GM21528 (cell line): Measurements from ENCODE around the gene LTA4H.
"Not testable (repeated sequence)": the region's sequence is repeated elsewhere in the genome, so short reads cannot be mapped to it uniquely, and the experiment has no call there.

Source experiments
- ATAC-seq: cut with Tn5 transposase; IDR thresholded peaks from one replicate; pipeline ENCODE4 v1.9.1; 2021; ENCODE audit warnings: mild to moderate bottlenecking, moderate library complexity; ENCODE audit not compliant: unreplicated experiment, low FRiP score

LTA4H gene

DNA sequence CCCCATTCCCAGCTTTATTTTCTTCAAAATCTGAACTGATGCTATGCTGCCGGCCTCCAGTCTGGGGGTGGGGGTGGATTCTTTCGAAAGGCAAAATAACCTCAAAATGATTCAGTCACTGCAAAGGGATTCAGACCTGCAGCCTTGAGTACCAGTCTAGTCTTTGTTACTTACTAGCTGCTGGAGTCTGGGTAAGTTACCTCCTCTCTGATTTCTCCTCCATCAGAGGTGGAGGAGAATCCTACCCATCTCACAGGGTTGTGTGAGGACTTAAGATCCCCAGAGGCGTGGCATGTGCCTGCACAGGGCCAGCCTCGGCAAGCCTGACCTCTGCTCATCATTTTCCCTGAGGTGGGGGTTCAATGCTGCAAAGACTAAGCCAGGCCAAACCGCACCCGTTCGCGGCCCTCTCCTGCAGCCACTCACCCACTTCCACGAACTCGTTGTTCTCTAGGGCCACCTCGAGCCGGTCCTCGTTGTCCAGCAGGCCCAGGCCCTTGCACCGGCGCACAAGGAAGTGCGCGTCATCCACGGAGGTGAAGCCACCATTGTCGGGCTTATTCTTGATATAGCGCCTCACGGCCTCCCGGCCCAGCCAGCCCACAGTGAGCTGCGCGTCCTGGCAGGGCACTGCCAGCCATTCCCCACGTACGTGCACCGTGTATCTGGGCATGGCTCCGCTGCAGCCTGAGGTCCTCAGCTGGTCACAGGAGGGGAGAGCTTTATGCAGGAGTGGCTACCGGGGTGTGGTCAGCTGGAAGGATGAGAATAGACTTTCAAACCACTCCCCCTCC, 40.0 kb downstream of the LTA4H start:
- no peak for ATAC-seq

DNA sequence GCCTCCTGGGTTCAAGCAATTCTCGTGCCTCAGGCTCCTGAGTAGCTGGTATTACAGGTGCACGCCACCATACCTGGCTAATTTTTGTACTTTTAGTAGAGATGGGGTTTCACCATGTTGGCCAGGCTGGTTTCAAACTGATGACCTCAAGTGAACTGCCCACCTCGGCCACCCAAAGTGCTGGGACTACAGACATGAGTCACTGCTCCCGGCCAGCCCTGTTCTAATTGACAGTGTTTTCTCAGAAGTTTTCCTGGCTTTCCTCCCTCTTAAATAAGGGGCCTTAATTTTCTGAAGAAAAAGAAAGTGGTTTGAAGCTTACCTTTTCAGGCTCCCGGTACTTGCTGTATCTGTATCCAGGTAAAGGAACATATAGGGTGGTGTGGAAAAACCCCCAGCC, 40.9 kb downstream of the LTA4H start:
- no peak for ATAC-seq

DNA sequence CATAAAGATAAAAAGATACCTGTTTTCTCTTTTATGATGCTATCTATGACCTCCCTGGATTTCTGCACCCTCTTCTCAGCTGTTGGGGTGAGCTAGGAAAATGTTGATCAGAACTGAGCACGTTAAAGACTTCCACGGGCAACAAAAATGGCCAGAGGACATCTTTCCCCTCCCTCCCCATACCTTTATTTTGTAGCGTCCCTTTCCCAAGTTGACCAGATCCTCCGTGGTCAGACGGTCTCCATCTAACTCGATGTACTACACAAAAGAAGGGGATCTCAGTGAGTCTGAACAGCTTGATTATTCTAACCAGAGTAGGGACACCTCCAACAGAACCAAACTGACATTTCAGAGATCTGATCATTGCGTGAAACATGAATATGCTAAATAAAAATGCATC, 41.5 kb downstream of the LTA4H start:
- ATAC-seq: no peak

DNA sequence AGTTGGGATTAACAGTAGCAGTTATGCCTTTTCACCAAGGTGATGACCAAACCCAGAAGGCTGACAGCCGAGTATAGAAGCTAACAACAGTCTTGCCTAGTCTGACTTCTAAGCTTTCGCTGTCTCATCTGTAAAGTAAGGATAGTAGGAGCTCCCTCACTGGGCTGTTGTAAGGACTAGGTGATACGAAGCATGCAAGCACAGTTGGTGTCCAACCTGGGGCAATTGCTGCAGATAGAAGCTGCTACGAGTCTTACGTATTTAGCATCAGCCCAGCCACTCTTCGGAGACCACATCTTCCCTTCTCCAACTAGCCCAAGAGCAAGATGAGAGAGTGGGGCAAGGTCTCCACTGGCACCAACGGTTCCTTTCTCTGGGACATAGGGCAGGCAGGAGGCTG, 45.3 kb downstream of the LTA4H start:
- ATAC-seq: no peak

DNA sequence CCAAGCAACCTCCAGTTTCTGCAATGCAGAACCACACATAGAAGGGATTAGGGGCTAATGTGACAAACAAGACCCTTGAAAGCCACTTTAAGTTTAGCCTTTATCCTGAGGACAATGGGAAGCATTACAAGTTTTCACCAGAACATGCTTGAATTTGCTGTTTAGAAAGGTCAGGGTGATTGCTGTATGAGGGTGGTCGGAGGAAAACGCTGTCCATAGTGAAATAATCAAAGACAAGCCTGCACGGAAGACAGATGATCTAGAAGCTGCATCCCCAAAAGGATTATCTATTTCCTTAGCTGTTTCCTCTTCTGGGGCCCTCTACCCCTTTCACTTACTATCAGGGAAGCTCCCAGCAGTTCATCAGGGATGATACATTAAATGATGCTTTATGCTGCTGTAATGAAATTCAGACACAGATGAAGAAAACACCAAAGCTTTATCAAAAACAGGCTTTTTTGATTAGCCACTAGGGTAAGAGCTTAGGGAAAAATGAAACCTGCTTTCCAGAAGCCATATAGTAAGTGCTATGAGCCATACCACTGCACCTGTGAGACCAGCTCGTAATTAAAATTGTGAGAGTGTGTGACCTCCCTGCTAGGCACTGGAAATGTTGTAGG, 45.8 kb downstream of the LTA4H start:
- no peak for ATAC-seq

DNA sequence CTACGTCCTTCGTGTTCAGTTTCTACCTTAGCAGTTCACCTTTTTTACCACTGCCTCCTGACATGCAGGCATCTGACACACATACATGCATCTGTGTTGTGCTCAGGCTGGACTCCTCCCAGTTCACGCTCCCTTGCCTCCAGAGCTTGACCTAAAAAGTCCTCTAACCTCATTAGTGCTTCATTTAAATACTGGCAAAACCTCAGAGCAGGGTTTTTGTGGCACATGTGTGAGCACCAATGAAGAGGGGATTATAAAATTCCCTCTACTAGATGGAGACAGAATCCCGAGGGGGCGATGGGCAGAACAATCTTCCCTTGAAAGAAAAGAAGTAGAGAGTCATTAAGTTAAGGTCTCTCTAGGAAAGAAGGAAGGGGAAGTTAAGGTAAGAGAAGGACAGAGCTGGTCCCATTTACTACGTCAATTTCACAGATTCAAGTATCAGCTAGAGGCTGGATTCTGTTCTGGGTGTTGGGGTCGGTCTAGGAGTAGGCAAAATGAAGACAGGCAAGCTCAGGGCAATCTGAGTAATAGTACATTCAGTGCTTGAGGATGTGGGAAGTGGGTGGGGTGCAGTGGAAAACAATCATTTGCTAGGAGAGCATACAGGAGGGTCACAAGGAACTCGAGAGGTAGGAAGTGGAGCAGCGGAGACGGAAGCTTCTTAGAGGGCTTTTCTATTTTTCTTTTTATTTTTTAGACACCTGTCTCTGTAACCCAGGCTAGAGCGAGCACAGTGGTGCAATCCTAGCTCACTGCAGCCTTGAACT, 46.7 kb downstream of the LTA4H start:
- ATAC-seq: no peak

DNA sequence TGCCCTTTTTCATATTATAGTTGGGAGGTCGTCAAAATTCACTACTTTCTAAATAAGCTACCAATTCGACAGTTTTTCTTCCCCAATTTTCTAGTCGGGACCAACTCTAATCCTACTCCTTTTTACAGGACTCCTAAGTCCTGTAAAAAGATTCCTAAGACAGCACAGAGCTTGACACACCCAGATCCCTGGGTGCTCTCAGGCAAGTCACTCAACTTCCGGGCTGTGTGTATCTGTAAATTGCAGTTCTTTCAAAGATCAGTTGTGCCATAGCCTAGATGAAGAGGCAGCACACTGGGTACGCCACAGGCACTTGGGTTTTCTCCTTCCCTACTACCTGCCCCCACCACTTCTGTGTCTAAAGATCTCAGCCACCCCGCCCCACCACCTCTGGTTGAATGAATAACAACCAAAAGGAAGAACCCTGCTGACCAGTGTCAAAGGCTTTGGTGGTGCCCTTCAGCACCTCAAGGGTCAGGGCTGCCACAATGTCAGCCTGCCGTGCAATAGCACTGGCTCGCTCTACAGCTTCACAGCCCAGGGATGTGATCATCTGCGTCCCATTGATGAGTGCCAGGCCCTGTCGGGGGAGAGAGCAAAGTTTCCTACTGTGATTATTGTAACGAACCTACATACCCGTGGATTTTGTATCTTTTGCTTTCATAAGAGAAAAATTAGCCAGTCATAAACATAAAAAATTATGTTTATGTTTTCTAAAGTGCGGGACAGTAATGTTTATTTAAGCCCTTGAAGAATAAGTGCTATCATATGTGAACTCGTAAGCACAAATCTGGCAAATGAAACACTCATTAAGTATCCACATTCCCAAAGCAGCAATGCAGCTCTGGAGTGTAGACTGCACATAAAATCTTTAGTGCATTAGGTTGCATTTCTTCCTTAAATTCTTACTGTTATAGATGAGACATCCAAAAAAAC, 48.5 kb downstream of the LTA4H start:
- ATAC-seq: no peak

DNA sequence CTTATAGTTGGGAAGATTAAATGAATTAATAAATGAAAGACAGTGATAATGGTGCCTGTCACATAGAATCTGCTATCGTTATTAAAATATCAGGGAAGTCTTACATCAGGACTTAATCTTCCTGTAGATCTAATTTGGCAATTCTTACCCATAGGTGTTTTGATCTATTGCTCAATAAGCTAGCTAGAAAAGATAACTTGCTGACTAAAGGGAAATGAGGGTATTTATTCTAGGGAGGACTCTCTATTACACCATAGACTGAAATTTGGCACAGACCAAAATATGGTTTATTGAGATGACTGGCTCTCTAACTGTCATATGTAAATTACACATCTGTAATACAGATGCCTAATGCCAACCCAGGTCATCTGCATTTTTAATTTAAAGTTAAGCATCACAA, 50.7 kb downstream of the LTA4H start:
- no peak for ATAC-seq

DNA sequence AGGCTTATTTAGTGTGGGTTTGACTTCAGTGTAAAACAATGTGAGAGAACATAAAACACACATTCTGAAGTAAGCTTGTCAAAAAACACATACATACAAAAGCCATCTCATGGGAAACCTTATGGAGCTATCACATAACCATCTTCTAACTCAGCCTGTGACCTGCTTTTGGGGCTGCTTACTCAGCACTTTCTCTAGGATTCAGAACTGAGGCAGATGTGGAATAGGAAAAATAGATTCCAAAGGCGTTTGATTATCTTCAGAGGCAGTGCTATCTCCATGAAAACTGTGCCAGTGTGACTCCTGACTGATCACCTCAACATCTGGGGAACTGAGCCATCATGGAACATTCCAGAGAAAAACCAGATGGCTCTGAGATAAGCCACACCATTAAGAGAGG, 52.8 kb downstream of the LTA4H start:
- no peak for ATAC-seq

DNA sequence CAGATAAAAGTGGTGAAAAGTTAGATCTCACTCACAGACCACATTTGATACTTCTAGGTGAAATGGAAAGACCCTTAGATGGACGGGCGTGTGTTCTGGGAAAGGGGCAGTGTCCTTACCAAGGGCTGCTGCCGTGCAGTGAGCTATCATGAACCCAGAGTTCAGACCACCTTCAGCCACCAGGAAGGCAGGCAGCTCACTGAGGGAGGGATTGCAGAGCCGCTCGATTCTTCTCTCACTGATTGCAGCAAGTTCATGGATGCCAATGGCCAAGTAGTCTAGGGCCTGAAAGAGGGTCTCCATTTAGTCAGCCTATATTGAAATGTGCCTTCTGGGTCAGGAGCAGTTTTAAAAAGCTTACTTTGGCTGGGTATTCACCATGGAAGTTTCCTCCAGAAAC, 55.0 kb downstream of the LTA4H start:
- ATAC-seq: no peak

DNA sequence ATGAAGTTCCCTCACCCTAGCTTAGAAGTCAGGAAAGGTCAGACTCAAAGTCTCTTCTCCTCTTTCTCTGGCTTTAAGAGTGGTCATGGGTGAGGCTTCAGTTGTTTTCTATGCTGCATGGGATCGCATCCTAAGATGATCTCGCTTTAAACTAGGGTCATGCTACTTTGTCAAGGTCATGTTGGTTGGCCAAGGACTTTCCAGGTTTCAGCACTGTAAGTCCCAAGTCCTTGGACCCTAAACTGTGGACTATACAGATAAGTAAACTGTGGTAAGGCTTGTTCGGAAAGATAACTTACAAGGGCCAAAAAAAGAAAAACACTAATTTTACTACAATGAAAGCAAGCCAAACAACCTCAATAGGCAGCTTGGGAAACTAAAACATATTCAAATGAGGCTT, 56.6 kb downstream of the LTA4H start:
- ATAC-seq: no peak

DNA sequence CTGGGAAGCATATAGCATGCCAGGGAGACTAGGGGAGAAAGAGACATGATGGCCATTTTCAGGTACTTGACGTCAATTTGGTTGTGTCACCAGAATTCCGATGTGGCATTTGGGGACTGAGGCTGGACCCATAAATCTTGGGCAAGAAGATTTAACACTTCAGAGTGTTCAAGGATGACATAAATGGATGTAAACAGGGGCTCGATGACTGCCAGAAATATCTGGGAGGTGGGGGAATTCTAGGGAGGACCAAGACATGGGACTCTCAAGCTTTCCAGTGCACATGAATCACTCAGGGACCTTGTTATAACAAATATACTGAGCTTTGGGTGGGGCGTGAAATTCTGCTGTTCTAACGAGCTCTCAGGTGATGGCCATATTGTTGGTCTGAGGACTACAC, 57.0 kb downstream of the LTA4H start:
- no peak for ATAC-seq

DNA sequence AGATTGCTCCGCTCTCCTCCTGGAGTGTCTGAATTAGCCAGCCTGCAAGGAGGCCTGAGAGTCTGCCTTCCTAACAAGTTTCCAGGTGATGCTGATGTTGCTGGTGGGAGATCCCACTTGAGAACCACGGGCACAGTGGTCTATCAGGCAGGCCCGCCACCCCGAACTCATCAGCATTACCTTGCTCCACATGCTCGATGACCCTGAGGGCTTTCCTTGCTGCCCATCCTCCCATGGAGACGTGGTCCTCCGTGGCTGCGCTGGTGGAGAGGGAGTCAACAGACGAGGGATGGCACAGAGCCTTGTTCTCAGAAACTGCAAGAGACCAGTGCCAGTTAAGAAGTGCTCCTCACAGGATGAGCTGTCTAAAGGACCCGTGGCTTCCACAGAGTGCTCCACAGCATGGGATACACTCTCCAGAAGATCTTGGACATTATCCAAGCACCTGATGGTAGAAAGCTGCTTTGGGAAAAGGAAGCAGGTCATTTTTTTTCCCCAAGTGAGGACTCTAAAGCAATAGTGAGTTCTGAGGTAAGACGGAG, 57.6 kb downstream of the LTA4H start:
- ATAC-seq: no peak

DNA sequence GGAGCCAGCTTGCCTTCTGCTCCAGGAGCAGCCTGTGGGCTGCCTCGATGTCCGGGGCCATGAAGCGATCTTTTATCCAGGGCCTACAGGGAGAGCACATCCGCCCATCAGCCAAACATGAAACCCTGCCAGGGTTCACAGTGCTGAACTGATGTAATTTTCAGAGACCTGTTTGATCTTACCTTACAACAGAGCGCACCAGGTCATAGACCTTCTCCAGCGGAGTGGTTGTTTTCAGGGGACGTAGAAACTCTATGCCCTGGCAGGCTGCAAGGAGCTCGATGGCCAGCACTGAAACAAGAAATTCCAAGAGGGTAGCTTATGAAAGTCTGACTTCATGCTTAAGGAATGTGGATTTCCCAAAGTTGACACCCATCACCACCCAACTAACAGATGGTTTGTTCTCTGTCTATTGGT, 59.0 kb downstream of the LTA4H start:
- ATAC-seq: no peak

DNA sequence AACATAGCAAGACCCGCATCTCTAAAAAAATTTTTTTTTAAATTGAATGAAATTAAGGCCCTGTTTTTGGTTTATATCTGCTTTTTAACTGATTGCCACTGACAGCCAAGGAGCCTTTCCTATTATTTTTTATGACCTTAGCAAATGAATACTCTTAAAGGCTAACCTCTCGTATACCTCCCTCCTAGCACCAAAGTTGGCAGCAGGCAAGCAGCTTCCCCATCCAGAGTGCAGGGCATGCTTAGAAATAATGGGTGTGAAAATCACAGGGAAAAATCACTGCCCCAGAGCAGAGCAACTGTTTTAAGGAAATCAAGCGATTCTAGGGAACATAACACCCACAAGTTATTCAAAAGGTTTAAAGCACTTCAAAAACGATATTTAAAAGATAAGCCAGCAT, 59.9 kb downstream of the LTA4H start:
- ATAC-seq: no peak

DNA sequence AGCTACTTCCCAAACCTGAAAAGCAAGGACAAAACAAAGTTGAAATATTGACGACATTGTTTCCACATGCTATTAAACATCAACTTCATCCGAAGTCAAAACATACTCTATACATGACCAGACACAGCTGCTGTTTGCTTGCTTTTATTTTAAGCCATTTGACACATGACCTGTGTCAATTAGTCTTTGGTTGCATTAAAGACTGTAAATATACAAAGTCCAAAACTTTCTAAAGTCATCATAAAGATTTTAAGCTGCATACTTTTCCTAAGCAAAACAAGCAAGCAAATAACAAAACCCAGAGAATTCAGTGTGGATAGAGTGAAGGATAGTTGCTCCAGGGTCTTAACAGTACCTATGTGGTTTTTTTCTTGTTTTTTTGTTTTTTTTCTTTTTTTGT, 61.0 kb downstream of the LTA4H start:
- ATAC-seq: no peak

DNA sequence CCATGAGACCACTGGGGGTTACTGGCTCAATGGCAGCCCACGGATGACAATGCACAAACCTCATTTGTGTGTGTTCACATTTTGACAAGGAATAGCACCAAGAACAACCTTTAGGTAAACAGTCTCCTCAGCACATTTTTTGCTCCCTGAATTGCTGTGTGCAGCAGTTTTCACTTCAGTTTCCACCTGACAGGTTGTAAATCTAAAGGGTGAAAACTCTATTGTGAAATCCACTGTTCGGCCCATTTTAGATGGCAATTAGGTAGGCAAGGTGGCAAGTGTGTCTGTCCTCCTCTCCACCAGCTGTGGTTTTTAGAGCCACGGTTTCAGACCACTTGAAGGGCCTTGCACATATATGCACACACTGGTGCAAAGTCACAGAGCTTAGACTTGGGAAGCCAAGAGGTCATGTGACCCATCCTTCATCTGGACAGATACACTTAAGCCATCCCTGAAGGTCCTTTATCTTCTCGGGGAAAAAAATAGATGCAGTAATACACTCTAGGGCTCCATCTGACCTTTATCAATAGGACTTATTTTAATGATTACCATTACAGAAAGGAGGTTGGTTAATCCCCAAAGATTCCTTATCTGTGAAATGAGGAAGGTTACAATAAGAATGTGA, 62.4 kb downstream of the LTA4H start:
- no peak for ATAC-seq

DNA sequence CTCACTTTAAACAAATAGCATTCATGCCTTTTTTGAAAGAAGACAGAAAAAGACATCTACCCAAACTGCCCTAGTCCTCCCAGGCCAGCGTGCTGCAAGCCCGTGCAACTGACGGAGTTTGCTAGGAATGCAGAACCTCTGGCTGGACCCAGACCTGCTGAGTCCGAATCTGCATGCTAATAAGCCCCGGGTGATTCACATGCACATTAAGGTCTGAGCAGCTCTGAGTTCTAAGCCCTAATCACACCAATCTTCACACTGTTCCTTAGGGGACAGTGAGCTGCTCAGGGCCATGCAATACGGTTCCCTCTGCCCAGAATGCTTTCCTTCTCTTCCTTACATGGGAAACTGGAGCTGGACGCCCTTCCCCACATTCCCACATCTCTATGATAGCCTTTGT, 64.5 kb downstream of the LTA4H start:
- no peak for ATAC-seq

DNA sequence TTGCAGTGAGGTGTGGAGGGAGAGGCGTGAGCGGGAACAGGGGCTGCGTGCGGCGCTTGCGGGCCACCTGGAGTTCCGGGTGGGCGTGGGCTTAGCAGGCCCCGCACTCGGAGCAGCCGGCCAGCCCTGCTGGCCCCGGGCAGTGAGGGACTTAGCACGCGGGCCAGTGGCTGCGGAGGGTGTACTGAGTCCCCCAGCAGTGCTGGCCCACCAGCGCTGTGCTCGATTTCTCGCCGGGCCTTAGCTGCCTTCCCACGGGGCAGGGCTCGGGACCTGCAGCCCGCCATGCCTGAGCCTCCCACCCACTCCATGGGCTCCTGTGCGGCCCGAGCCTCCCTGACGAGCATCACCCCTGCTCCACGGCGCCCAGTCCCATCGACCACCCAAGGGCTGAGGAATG, 66.3 kb downstream of the LTA4H start:
- not testable (repeated sequence) for ATAC-seq

DNA sequence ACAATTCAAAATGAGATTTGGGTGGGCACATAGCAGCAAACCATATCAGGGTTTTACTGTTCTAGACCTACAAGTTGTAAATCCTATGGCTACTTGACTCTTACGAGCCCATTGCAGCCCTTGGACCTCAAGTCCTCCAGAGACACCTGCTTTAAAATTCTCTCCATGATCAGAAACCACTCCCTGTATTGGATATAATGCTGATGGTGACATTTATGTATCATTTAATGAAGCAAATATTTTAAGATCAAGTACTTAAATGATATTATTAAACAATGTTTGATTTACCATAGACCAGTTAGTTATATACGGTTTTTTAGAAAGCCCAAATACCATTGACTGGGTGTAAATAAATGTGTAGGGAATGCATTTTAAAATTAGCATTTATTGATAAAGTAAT, 68.1 kb downstream of the LTA4H start:
- ATAC-seq: no peak
